OCI-LY3 (cell line): ENCODE results near the gene FAM227B.

Experiments
- H2AFZ ChIP-seq: fragments of 200-600, 300-600 bp; shearing (Covaris generic); 2 replicates; pipeline ENCODE4 v1.6.0; 2014; ENCODE audit warnings: antibody characterized with exemption, low read depth, low read length
- H3K27ac ChIP-seq: fragments of 200-600, 300-600 bp; sonication (generic); 2 replicates; pipeline ENCODE4 v1.5.1; 2014; ENCODE audit warnings: mild to moderate bottlenecking, low read length, moderate library complexity, mixed read lengths
- H3K27me3 ChIP-seq: fragments of 200-600, 300-600 bp; sonication (generic); 2 replicates; pipeline ENCODE4 v1.6.1; 2014; ENCODE audit warnings: low read depth, low read length, mixed read lengths
- H3K36me3 ChIP-seq: fragments of 200-600, 300-600 bp; sonication (generic); replicated peaks from 2 replicates; pipeline ENCODE3; 2014; ENCODE audit warnings: low read depth, low read length, mixed read lengths
- H3K4me1 ChIP-seq: fragments of 300-600, 200-600 bp; sonication (generic); 2 replicates; pipeline ENCODE4 v1.6.1; 2014; ENCODE audit warnings: low read length, mixed read lengths
- H3K4me2 ChIP-seq: fragments of 200-600, 300-600 bp; sonication (generic); 2 replicates; pipeline ENCODE4 v1.6.1; 2014; ENCODE audit warnings: low read length, mixed read lengths
- H3K4me3 ChIP-seq: fragments of 300-600, 200-600 bp; sonication (generic); 2 replicates; pipeline ENCODE4 v1.5.1; 2014; ENCODE audit warnings: antibody characterized with exemption, mild to moderate bottlenecking, low read length, moderate library complexity
- H3K79me2 ChIP-seq: fragments of 300-600, 200-600 bp; shearing (Covaris generic); 2 replicates; pipeline ENCODE4 v1.6.1; 2014; ENCODE audit warnings: mild to moderate bottlenecking, low read length, mixed read lengths
- H3K9ac ChIP-seq: fragments of 300-600, 200-600 bp; shearing (Covaris generic); 2 replicates; pipeline ENCODE4 v1.6.0; 2014; ENCODE audit warnings: mild to moderate bottlenecking, low read length, moderate library complexity
- H3K9me3 ChIP-seq: fragments of 200-600, 300-600 bp; shearing (Covaris generic); 2 replicates; pipeline ENCODE4 v1.6.1; 2014; ENCODE audit warnings: low read length, mixed read lengths; ENCODE audit not compliant: insufficient read depth
- H4K20me1 ChIP-seq: fragments of 200-600, 300-600 bp; sonication (generic); 2 replicates; pipeline ENCODE4 v1.6.1; 2016; ENCODE audit warnings: low read length, mixed read lengths; ENCODE audit not compliant: insufficient read depth
- EZH2phosphoT487 ChIP-seq: fragments of 200-600 bp; shearing (Covaris generic); IDR thresholded peaks from 2 replicates; pipeline ENCODE4 v1.6.1; 2018; ENCODE audit warnings: antibody characterized with exemption, mixed run types, low read depth
- TF ChIP-seq, protein P1 (sequence below): fragments of 200-600, 300-600 bp; sonication (generic); IDR thresholded peaks from 2 replicates; pipeline ENCODE4 v1.5.1; 2014; ENCODE audit warnings: antibody characterized with exemption, low read length, low read depth

The FAM227B gene

DNA sequence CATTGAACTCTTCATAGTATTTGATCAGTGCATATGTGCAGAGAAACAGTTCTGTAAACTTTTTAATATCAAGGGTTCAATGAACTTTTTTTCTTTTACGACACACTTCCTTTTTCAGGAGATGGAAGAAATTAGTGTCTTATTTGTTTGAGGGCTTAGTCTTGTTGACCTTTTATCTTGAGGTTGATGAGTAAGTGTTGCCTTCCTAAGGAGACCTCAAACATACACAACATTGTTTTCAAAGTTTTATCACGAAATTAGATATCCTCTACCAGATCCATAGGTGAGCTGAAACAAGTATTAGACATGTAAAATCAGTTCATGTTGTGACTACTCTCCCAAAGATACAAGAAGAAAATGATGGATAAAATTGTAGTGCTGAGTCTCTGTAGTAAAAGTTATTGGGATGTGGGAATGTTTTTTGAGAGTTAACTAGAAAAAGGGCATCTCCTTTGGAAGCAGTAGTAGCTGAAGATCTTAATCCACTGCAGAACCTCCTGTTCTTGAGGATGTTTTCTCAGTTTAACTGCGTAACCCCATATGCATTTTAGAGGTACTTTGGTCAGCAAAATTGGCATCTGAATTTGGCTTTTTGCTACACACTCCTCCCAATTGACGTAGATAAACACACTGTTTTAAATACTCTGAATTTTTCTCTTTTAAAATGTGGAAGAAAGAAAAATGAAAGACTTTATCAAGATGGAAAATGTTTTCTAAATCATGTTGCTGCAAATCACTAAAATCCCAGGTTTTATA lies 333.8 kb downstream of the FAM227B start:
- Histone ChIP-seq H2AFZ (no peak overlapping the region), H3K27me3 (no peaks in the 10 kb centered on the region), H3K4me1 (no peaks in the 10 kb centered on the region), H3K4me2 (no peak overlapping the region), H4K20me1 (no peaks in the 10 kb centered on the region), H3K4me3 (no peak overlapping the region), H3K36me3 (peaks cover 3% of the 10 kb centered on the region), H3K9ac (no peak overlapping the region), H3K79me2 (no peaks in the 10 kb centered on the region), H3K9me3 (no peaks in the 10 kb centered on the region), H3K27ac (no peak overlapping the region)
- TF ChIP-seq EZH2phosphoT487: no peak
- TF ChIP-seq, protein P1, sequence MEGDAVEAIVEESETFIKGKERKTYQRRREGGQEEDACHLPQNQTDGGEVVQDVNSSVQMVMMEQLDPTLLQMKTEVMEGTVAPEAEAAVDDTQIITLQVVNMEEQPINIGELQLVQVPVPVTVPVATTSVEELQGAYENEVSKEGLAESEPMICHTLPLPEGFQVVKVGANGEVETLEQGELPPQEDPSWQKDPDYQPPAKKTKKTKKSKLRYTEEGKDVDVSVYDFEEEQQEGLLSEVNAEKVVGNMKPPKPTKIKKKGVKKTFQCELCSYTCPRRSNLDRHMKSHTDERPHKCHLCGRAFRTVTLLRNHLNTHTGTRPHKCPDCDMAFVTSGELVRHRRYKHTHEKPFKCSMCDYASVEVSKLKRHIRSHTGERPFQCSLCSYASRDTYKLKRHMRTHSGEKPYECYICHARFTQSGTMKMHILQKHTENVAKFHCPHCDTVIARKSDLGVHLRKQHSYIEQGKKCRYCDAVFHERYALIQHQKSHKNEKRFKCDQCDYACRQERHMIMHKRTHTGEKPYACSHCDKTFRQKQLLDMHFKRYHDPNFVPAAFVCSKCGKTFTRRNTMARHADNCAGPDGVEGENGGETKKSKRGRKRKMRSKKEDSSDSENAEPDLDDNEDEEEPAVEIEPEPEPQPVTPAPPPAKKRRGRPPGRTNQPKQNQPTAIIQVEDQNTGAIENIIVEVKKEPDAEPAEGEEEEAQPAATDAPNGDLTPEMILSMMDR: no peak

- Histone ChIP-seq H2AFZ (no peak overlapping the region), H3K4me1 (no peaks in the 10 kb centered on the region), H3K9ac (no peak overlapping the region), H3K79me2 (no peaks in the 10 kb centered on the region), H3K36me3 (no peaks in the 10 kb centered on the region), H3K27ac (no peak overlapping the region), H3K4me3 (no peak overlapping the region), H3K27me3 (no peaks in the 10 kb centered on the region), H3K9me3 (no peaks in the 10 kb centered on the region), H4K20me1 (no peaks in the 10 kb centered on the region), H3K4me2 (no peak overlapping the region)
- TF ChIP-seq, protein P1: no peak
These were observed 338.3 kb downstream of the FAM227B start for GRCh38 chr15:49282366-49282765.

- Histone ChIP-seq H3K27me3 (no peaks in the 10 kb centered on the region), H3K36me3 (no peaks in the 10 kb centered on the region), H3K9me3 (no peaks in the 10 kb centered on the region), H3K4me3 (no peak overlapping the region), H3K27ac (no peak overlapping the region), H3K79me2 (no peaks in the 10 kb centered on the region), H4K20me1 (no peaks in the 10 kb centered on the region), H3K9ac (no peak overlapping the region), H2AFZ (no peak overlapping the region), H3K4me2 (no peak overlapping the region), H3K4me1 (no peaks in the 10 kb centered on the region)
- TF ChIP-seq, protein P1: no peak
- no peak for TF ChIP-seq EZH2phosphoT487
These were observed 340.8 kb downstream of the FAM227B start for GRCh38 chr15:49279521-49280456.

DNA sequence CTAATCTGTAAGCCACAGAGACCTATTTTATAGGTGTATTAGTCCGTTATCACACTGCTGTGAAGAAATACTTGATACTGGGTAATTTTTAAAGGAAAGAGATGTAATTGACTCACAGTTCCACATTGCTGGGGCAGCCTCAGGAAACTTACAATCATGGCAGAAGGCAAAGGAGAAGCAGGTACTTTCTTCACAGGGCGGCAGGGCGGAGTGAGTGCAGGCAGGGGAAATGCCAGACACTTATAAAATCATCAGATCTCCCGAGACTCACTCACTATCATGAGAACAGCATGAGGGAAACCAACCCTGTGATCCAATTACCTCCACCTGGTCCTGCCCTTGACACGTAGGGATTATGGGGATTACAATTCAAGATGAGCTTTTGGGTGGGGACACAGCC lies 341.9 kb downstream of the FAM227B start:
- no peak overlapping the region for H2AFZ ChIP-seq
- H3K4me2 ChIP-seq: no peak overlapping the region
- no peaks in the 10 kb centered on the region for H4K20me1 ChIP-seq
- no peaks in the 10 kb centered on the region for H3K4me1 ChIP-seq
- H3K36me3 ChIP-seq: no peaks in the 10 kb centered on the region
- H3K27me3 ChIP-seq: no peaks in the 10 kb centered on the region
- H3K27ac ChIP-seq: no peak overlapping the region
- no peak overlapping the region for H3K4me3 ChIP-seq
- no peak overlapping the region for H3K9ac ChIP-seq
- H3K9me3 ChIP-seq: no peaks in the 10 kb centered on the region
- TF ChIP-seq EZH2phosphoT487: no peak
- TF ChIP-seq, protein P1: no peak
- no peaks in the 10 kb centered on the region for H3K79me2 ChIP-seq
